WTC11 (cell line): ENCODE results near the gene IL6R. TPM values are rescaled to one million over a fixed set of nuclear protein-coding genes. Genes with fewer than 3 reads are reported as not detected.
A peak's percentile ranks its signal among the peaks of the same experiment; 100 is the strongest.

Experiments
- ATAC-seq: fragments of 200-7000 bp; cut with Tn5 transposase; 2 replicates; pipeline ENCODE4 v1.10.0; 2021; ENCODE audit warnings: mild to moderate bottlenecking, moderate library complexity
- CTCF ChIA-PET: fragments of 300-600 bp; sonication (Branson Sonifier 250); formaldehyde crosslinking; loops from one replicate; lab custom pipeline; 2021; ENCODE audit warnings: antibody characterized with exemption; lab: Charles Lee
- POLR2A ChIA-PET: fragments of 350-600 bp; sonication (Branson Sonifier 250); formaldehyde crosslinking; loops from one replicate; lab custom pipeline; 2021; ENCODE audit warnings: antibody characterized with exemption; lab: Charles Lee
- DNase-seq: peaks from one replicate; pipeline ENCODE4 v3.0.0; 2021; ENCODE audit warnings: low spot score
- H3K27ac Mint-ChIP-seq: 2 replicates; pipeline ENCODE4 v1.8.0; 2021; ENCODE audit warnings: mixed read lengths
- H3K27me3 Mint-ChIP-seq: 2 replicates; pipeline ENCODE4 v1.8.0; 2021; ENCODE audit warnings: low read depth, mild to moderate bottlenecking, moderate library complexity, mixed read lengths
- H3K36me3 Mint-ChIP-seq: 2 replicates; pipeline ENCODE4 v1.8.0; 2021; ENCODE audit warnings: mixed read lengths
- H3K4me1 Mint-ChIP-seq: 2 replicates; pipeline ENCODE4 v1.8.0; 2022; ENCODE audit warnings: mixed read lengths
- H3K4me3 Mint-ChIP-seq: 2 replicates; pipeline ENCODE4 v1.8.0; 2021; ENCODE audit warnings: mild to moderate bottlenecking, moderate library complexity, mixed read lengths
- H3K9me3 Mint-ChIP-seq: 2 replicates; pipeline ENCODE4 v1.8.0; 2021; ENCODE audit warnings: mixed read lengths
- ATF3 ChIP-seq: sonication (generic); formaldehyde crosslinking; conservative IDR thresholded peaks from 2 replicates; pipeline ENCODE4 v1.8.1; 2022; ENCODE audit warnings: mild to moderate bottlenecking, missing genetic modification reagents
- CREM ChIP-seq: sonication (generic); formaldehyde crosslinking; IDR thresholded peaks from 2 replicates; pipeline ENCODE4 v1.8.1; 2022; ENCODE audit warnings: mild to moderate bottlenecking, missing genetic modification reagents, moderate library complexity
- ELF4 ChIP-seq: sonication (generic); formaldehyde crosslinking; IDR thresholded peaks from 2 replicates; pipeline ENCODE4 v1.8.1; 2022; ENCODE audit warnings: low read depth, mild to moderate bottlenecking, moderate library complexity, missing genetic modification reagents
- FOXK1 ChIP-seq: sonication (generic); formaldehyde crosslinking; IDR thresholded peaks from 2 replicates; pipeline ENCODE4 v1.8.0; 2022; ENCODE audit warnings: mild to moderate bottlenecking, moderate library complexity, missing genetic modification reagents
- GTF2I ChIP-seq: fragments of 250-450 bp; sonication (Bioruptor Pico); conservative IDR thresholded peaks from 2 replicates; pipeline ENCODE4 v1.4.0; 2021; ENCODE audit warnings: mild to moderate bottlenecking
- IRF2 ChIP-seq: sonication (generic); formaldehyde crosslinking; IDR thresholded peaks from 2 replicates; pipeline ENCODE4 v1.8.0; 2022; ENCODE audit warnings: low read depth, missing genetic modification reagents, borderline replicate concordance
- MXD4 ChIP-seq: fragments of 250-450 bp; sonication (Bioruptor Pico); IDR thresholded peaks from 2 replicates; pipeline ENCODE4 v1.8.0; 2021; ENCODE audit warnings: mild to moderate bottlenecking, moderate library complexity, borderline replicate concordance
- MYBL2 ChIP-seq: sonication (generic); formaldehyde crosslinking; IDR thresholded peaks from 2 replicates; pipeline ENCODE4 v1.8.1; 2023; ENCODE audit warnings: mild to moderate bottlenecking, moderate library complexity, missing genetic modification reagents
- NFATC4 ChIP-seq: fragments of 250-450 bp; sonication (Bioruptor Pico); IDR thresholded peaks from 2 replicates; pipeline ENCODE4 v1.9.0; 2021; ENCODE audit warnings: mild to moderate bottlenecking
- PRDM15 ChIP-seq: sonication (generic); formaldehyde crosslinking; IDR thresholded peaks from 2 replicates; pipeline ENCODE4 v1.8.0; 2022; ENCODE audit warnings: missing genetic modification reagents
- PRRX2 ChIP-seq: fragments of 250-450 bp; sonication (Bioruptor Pico); IDR thresholded peaks from 2 replicates; pipeline ENCODE4 v1.8.0; 2021; ENCODE audit warnings: mild to moderate bottlenecking
- RELA ChIP-seq: sonication (generic); formaldehyde crosslinking; IDR thresholded peaks from 2 replicates; pipeline ENCODE4 v1.8.1; 2022; ENCODE audit warnings: missing genetic modification reagents, mild to moderate bottlenecking, borderline replicate concordance
- ZBTB43 ChIP-seq: sonication (generic); formaldehyde crosslinking; IDR thresholded peaks from 2 replicates; pipeline ENCODE4 v1.8.1; 2023; ENCODE audit warnings: mild to moderate bottlenecking, missing genetic modification reagents
- ZNF219 ChIP-seq: sonication (generic); formaldehyde crosslinking; IDR thresholded peaks from 2 replicates; pipeline ENCODE4 v1.8.0; 2023; ENCODE audit warnings: missing genetic modification reagents, mild to moderate bottlenecking, borderline replicate concordance
- ZNF396 ChIP-seq: fragments of 250-450 bp; sonication (Bioruptor Pico); IDR thresholded peaks from 2 replicates; pipeline ENCODE4 v1.8.0; 2021; ENCODE audit warnings: mild to moderate bottlenecking, moderate library complexity, borderline replicate concordance
- total RNA-seq: library from RNA; stranded (reverse); gene quantifications from 3 replicates; pipeline ENCODE4 v1.2.3, GENCODE V29; 2021
- TF ChIP-seq, protein P1 (sequence below): sonication (generic); formaldehyde crosslinking; IDR thresholded peaks from 2 replicates; pipeline ENCODE4 v1.8.0; 2022; ENCODE audit warnings: mild to moderate bottlenecking, missing genetic modification reagents
- TF ChIP-seq, protein P2 (sequence below): fragments of 250-450 bp; sonication (Bioruptor Pico); IDR thresholded peaks from 2 replicates; pipeline ENCODE4 v1.9.0; 2021; ENCODE audit warnings: moderate library complexity, mild to moderate bottlenecking, inconsistent platforms, borderline replicate concordance
- TF ChIP-seq, protein P3 (sequence below): fragments of 250-450 bp; sonication (Bioruptor Pico); IDR thresholded peaks from 2 replicates; pipeline ENCODE4 v1.8.0; 2021; ENCODE audit warnings: mild to moderate bottlenecking
- TF ChIP-seq, protein P4 (sequence below): fragments of 250-450 bp; sonication (Bioruptor Pico); IDR thresholded peaks from 2 replicates; pipeline ENCODE4 v2.1.2; 2022; ENCODE audit warnings: mild to moderate bottlenecking, moderate library complexity

IL6R gene
- total RNA-seq, 1 experiment from 2014 or later: 7.0 TPM

- TF ChIP-seq, protein P1, sequence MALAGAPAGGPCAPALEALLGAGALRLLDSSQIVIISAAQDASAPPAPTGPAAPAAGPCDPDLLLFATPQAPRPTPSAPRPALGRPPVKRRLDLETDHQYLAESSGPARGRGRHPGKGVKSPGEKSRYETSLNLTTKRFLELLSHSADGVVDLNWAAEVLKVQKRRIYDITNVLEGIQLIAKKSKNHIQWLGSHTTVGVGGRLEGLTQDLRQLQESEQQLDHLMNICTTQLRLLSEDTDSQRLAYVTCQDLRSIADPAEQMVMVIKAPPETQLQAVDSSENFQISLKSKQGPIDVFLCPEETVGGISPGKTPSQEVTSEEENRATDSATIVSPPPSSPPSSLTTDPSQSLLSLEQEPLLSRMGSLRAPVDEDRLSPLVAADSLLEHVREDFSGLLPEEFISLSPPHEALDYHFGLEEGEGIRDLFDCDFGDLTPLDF (CRISPR knock-in tag): no peak
- no peak for TF ChIP-seq MXD4 (CRISPR knock-in tag)
- TF ChIP-seq, protein P2, sequence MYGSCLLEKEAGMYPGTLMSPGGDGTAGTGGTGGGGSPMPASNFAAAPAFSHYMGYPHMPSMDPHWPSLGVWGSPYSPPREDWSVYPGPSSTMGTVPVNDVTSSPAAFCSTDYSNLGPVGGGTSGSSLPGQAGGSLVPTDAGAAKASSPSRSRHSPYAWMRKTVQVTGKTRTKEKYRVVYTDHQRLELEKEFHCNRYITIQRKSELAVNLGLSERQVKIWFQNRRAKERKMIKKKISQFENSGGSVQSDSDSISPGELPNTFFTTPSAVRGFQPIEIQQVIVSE: no peak
- TF ChIP-seq, all 79 proteins: peak for 0
Observed at GRCh38 chr1:154474802-154475201, 69.7 kb downstream of the IL6R start (continued).

DNA sequence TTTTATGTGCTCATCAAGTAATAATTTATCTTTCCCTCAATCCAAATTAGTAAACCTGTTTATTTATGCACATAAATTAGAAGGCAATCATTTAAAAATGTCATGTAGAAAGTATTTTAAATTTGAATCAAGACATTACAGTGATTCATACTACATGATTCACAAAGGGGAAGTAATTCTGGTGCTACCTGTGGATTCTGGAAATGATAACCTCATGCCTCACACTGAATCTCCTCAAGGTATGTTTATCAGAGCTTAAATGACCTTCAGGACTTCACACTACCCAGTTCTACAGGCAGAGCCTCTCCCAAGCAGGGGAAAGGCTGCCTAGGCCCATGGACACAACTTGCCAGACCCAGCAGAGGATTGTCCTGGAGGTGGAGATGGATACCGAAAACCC lies 71.6 kb downstream of the IL6R start:
- ATAC-seq (no peak), DNase-seq (no peak)
- Mint-ChIP-seq H3K27ac (no peak overlapping the region), H3K9me3 (no peaks in the 10 kb centered on the region), H3K36me3 (no peaks in the 10 kb centered on the region), H3K4me1 (peaks cover 21% of the 10 kb centered on the region), H3K4me3 (no peak overlapping the region), H3K27me3 (no peaks in the 10 kb centered on the region)
- TF ChIP-seq MYBL2 (CRISPR knock-in tag) (no peak), GTF2I (CRISPR knock-in tag) (no peak), PRDM15 (no peak), ZNF396 (CRISPR knock-in tag) (no peak), IRF2 (CRISPR knock-in tag) (no peak), FOXK1 (CRISPR knock-in tag) (no peak), ELF4 (no peak), ATF3 (CRISPR knock-in tag) (no peak)
- TF ChIP-seq, protein P3, sequence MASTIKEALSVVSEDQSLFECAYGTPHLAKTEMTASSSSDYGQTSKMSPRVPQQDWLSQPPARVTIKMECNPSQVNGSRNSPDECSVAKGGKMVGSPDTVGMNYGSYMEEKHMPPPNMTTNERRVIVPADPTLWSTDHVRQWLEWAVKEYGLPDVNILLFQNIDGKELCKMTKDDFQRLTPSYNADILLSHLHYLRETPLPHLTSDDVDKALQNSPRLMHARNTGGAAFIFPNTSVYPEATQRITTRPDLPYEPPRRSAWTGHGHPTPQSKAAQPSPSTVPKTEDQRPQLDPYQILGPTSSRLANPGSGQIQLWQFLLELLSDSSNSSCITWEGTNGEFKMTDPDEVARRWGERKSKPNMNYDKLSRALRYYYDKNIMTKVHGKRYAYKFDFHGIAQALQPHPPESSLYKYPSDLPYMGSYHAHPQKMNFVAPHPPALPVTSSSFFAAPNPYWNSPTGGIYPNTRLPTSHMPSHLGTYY (CRISPR knock-in tag): no peak
- ChIA-PET POLR2A (no interaction called here), CTCF (interaction anchor here (1.3 kb wide), 1 partner anchor 70 kb away, joined by 3 read pairs; no protein-coding TSS in a partner anchor)

DNA sequence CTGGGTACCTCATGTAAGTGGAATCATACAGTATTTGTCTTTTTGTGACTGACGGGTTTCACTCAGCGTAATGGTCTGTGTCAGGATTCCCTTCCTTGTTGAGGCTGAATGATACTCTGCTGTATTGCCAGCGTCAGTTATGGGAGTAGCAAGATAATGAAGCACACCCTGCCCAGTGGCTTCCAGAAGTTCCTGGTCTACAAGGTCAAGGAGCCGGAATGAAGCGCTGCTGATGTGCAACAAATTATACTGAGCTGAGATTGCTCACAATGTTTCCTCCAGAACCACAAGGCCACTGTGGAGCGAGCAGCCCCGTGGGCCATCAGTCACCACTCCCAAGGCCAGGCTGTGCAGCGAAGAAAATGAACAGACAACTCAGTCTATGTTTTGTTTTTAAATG lies 72.9 kb downstream of the IL6R start:
- Mint-ChIP-seq H3K36me3 (no peaks in the 10 kb centered on the region), H3K9me3 (no peaks in the 10 kb centered on the region), H3K27me3 (no peaks in the 10 kb centered on the region), H3K4me3 (no peak overlapping the region), H3K27ac (peak overlapping the region; percentile 84), H3K4me1 (peaks cover 21% of the 10 kb centered on the region)
- ChIA-PET POLR2A (no interaction called here), CTCF (interaction anchor here (0.9 to 9.0 kb wide), 5 partner anchors 11 to 401 kb away, joined by 3 to 189 read pairs (median 3); no protein-coding TSS in a partner anchor)
- no peak for ATAC-seq
- DNase-seq: no peak
- TF ChIP-seq RELA (CRISPR knock-in tag) (no peak), NFATC4 (CRISPR knock-in tag) (no peak), ZNF219 (CRISPR knock-in tag) (no peak), CREM (no peak), PRRX2 (no peak), ZBTB43 (no peak)
- TF ChIP-seq, protein P1 (CRISPR knock-in tag): no peak
- TF ChIP-seq, protein P4, sequence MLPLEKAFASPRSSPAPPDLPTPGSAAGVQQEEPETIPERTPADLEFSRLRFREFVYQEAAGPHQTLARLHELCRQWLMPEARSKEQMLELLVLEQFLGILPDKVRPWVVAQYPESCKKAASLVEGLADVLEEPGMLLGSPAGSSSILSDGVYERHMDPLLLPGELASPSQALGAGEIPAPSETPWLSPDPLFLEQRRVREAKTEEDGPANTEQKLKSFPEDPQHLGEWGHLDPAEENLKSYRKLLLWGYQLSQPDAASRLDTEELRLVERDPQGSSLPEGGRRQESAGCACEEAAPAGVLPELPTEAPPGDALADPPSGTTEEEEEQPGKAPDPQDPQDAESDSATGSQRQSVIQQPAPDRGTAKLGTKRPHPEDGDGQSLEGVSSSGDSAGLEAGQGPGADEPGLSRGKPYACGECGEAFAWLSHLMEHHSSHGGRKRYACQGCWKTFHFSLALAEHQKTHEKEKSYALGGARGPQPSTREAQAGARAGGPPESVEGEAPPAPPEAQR (CRISPR knock-in tag): no peak
- TF ChIP-seq, protein P2: no peak
